B cell (primary cell): Measurements from ENCODE around the gene KCNJ5. TPM values are rescaled to one million over a fixed set of nuclear protein-coding genes. Genes with fewer than 3 reads are reported as not detected.

Experiments
- ATAC-seq: fragments of 200-7000 bp; cut with Tn5 transposase; one replicate; pipeline ENCODE4 v1.10.0; 2021; ENCODE audit warnings: low read depth, mild to moderate bottlenecking, moderate number of reproducible peaks, moderate library complexity
- CTCF ChIA-PET: fragments of 350-600 bp; sonication (Branson Sonifier 250); formaldehyde crosslinking; loops from one replicate; lab custom pipeline; 2021; ENCODE audit warnings: antibody characterized with exemption, inconsistent platforms; lab: Charles Lee
- POLR2A ChIA-PET: fragments of 350-600 bp; sonication (Branson Sonifier 250); formaldehyde crosslinking; loops from one replicate; lab custom pipeline; 2021; ENCODE audit warnings: antibody characterized with exemption; lab: Charles Lee
- DNase-seq: peaks from one replicate; pipeline ENCODE4 v3.0.0; 2013
- H2AFZ ChIP-seq: 2 replicates; pipeline ENCODE4 v1.6.1; 2012; ENCODE audit warnings: mild to moderate bottlenecking, low read depth, low read length; ENCODE audit not compliant: insufficient read depth, poor library complexity, severe bottlenecking
- H3K27ac ChIP-seq, 2 donors: 1 replicate in 1 of 2; 2 replicates in 1 of 2; pipeline ENCODE4 v1.5.1; 2012 to 2013; ENCODE audit warnings: low read length in 2 of 2, mild to moderate bottlenecking in 2 of 2, moderate library complexity in 1 of 2
- H3K27me3 ChIP-seq, 4 experiments: fragments of 200-600 bp in 1 of 4; sonication (generic) in 1 of 4; replicated peaks in 1 of 4; 1 replicate in 2 of 4; 2 replicates in 2 of 4; pipeline versions ENCODE4 v1.6.1 to v1.7.0; 2013 to 2016; ENCODE audit warnings: low read length in 3 of 4, mild to moderate bottlenecking in 2 of 4, mixed read lengths in 1 of 4, moderate library complexity in 1 of 4; ENCODE audit not compliant: insufficient read depth in 4 of 4, control insufficient read depth in 3 of 4; ENCODE audit errors: control extremely low read depth in 1 of 4
- H3K36me3 ChIP-seq, 2 experiments: replicated peaks in 1 of 2; 1 replicate in 1 of 2; 2 replicates in 1 of 2; pipeline versions ENCODE4 v1.6.1 to v1.7.1; 2013; ENCODE audit warnings: low read length in 1 of 2; ENCODE audit not compliant: insufficient read depth in 2 of 2, control insufficient read depth in 1 of 2; ENCODE audit errors: control extremely low read depth in 1 of 2, extremely low read depth in 1 of 2
- H3K4me1 ChIP-seq, 2 donors: fragments of 200-600 bp in 1 of 2; sonication (generic) in 1 of 2; 1 replicate in 1 of 2; 2 replicates in 1 of 2; pipeline versions ENCODE4 v1.5.1 to v1.6.1; 2013 to 2017; ENCODE audit warnings: low read length in 2 of 2; ENCODE audit not compliant: control insufficient read depth in 2 of 2, insufficient read depth in 2 of 2
- H3K4me2 ChIP-seq: replicated peaks from 2 replicates; pipeline ENCODE3; 2012; ENCODE audit warnings: mild to moderate bottlenecking, low read depth, low read length; ENCODE audit not compliant: poor library complexity, severe bottlenecking
- H3K4me3 ChIP-seq, 5 experiments: fragments of 200-600 bp in 1 of 5; sonication (generic) in 1 of 5; 1 replicate in 3 of 5; 2 replicates in 2 of 5; pipeline versions ENCODE4 v1.5.1 to v1.7.0; 2011 to 2016; ENCODE audit warnings: low read length in 4 of 5, mild to moderate bottlenecking in 4 of 5, low read depth in 2 of 5, control low read depth in 1 of 5, moderate library complexity in 1 of 5; ENCODE audit not compliant: insufficient read depth in 1 of 5; ENCODE audit errors: control extremely low read depth in 1 of 5, extremely low read depth in 1 of 5
- H3K79me2 ChIP-seq: fragments of 200-600 bp; sonication (generic); one replicate; pipeline ENCODE4 v1.6.0; 2016; ENCODE audit warnings: low read length; ENCODE audit not compliant: control insufficient read depth, insufficient read depth
- H3K9ac ChIP-seq: fragments of 200-600 bp; sonication (generic); 2 replicates; pipeline ENCODE4 v1.6.1; 2017; ENCODE audit warnings: mild to moderate bottlenecking, low read length, moderate library complexity
- H3K9me3 ChIP-seq, 3 donors: one replicate each; pipeline versions ENCODE4 v1.6.1 to v1.7.1; 2013; ENCODE audit warnings: low read length in 2 of 3; ENCODE audit not compliant: control insufficient read depth in 2 of 3, insufficient read depth in 1 of 3; ENCODE audit errors: control extremely low read depth in 1 of 3
- H4K20me1 ChIP-seq: 2 replicates; pipeline ENCODE4 v1.6.0; 2012; ENCODE audit warnings: mild to moderate bottlenecking, low read length; ENCODE audit not compliant: insufficient read depth, control insufficient read depth, poor library complexity, severe bottlenecking
- H3K27ac Mint-ChIP-seq: one replicate; pipeline ENCODE4 v1.8.0; 2021; ENCODE audit warnings: mixed read lengths
- H3K27me3 Mint-ChIP-seq: one replicate; pipeline ENCODE4 v1.8.0; 2021; ENCODE audit warnings: mixed read lengths
- H3K4me1 Mint-ChIP-seq: one replicate; pipeline ENCODE4 v1.8.0; 2021; ENCODE audit warnings: mixed read lengths
- H3K4me3 Mint-ChIP-seq: one replicate; pipeline ENCODE4 v1.8.0; 2021; ENCODE audit warnings: mixed read lengths
- H3K9me3 Mint-ChIP-seq: one replicate; pipeline ENCODE4 v1.8.0; 2022; ENCODE audit warnings: mixed read lengths; ENCODE audit not compliant: insufficient read depth
- CTCF ChIP-seq: fragments of 200-600 bp; IDR thresholded peaks from one replicate; pipeline ENCODE4 v1.8.0; 2022; ENCODE audit warnings: antibody characterized with exemption, mild to moderate bottlenecking
- EZH2 ChIP-seq: IDR thresholded peaks from 2 replicates; pipeline ENCODE4 v1.6.1; 2012; ENCODE audit warnings: borderline replicate concordance, low read depth, mild to moderate bottlenecking, moderate library complexity, low read length; ENCODE audit not compliant: insufficient read depth, poor library complexity, severe bottlenecking
- WGBS: methylation state at CpG from one replicate; pipeline ENCODE4 v1.1.5; 2013; ENCODE audit warnings: missing lambda C conversion rate; ENCODE audit not compliant: insufficient coverage; 5-methylcytosine and 5-hydroxymethylcytosine counted together
- intact Hi-C: fragments of 100-400 bp; cut with micrococcal nuclease; formaldehyde crosslinking; loops from one replicate; pipeline ENCODE4 v1.10.0; 2022
- polyA plus RNA-seq: library from polyadenylated mRNA; depleted of rRNA; stranded (reverse); fragments of >200 nt; gene quantifications from 2 replicates; pipeline ENCODE4 v1.2.3, GENCODE V29; 2012
- total RNA-seq, 2 donors: library from RNA; stranded (reverse); fragments of 120-200 nt in 1 of 2; gene quantifications; 1 replicate in 1 of 2; 2 replicates in 1 of 2; pipeline versions ENCODE4 v1.2.3 to v1.2.4, GENCODE V29; 2013 to 2022

Gene KCNJ5
- total and polyA plus RNA-seq, 2 donors (not counting 1 experiment from before 2014, with no cell fraction given): 0.01 TPM; not detected in 1

GRCh38 chr11:128876133-128876650 is 15.0 kb upstream of the KCNJ5 start:
- H3K4me1 ChIP-seq: no peaks in the 10 kb centered on the region
- intact Hi-C loops: no loop called here
- H3K4me1 Mint-ChIP-seq: no peaks in the 10 kb centered on the region
- 95% methylated on average over 22 of the region's 22 CpGs for WGBS
- H3K4me2 ChIP-seq: no peak overlapping the region
- H3K9me3 ChIP-seq: no peaks in the 10 kb centered on the region
- ATAC-seq (no peak), DNase-seq (no peak)
- H3K79me2 ChIP-seq: no peaks in the 10 kb centered on the region
- H3K4me3 ChIP-seq: no peak overlapping the region
- H3K27ac Mint-ChIP-seq: no peak overlapping the region
- H2AFZ ChIP-seq: no peak overlapping the region
- POLR2A ChIA-PET: no interaction called here
- H3K27me3 ChIP-seq: peaks cover 0 to 24% (median 5%) of the 10 kb centered on the region in 4 experiments
- no peak overlapping the region for H3K4me3 Mint-ChIP-seq
- no peaks in the 10 kb centered on the region for H4K20me1 ChIP-seq
- H3K9me3 Mint-ChIP-seq: no peaks in the 10 kb centered on the region
- CTCF ChIA-PET: interaction anchor here (0.8 to 1.9 kb wide), 2 partner anchors 9 to 719 kb away, joined by 3 to 6 read pairs; no protein-coding TSS in a partner anchor
- H3K9ac ChIP-seq: no peak overlapping the region
- no peaks in the 10 kb centered on the region for H3K36me3 ChIP-seq
- no peak for TF ChIP-seq EZH2
- TF ChIP-seq CTCF: no peak
- peaks cover 56% of the 10 kb centered on the region for H3K27me3 Mint-ChIP-seq
- H3K27ac ChIP-seq: no peak overlapping the region

- no peak overlapping the region for H3K27ac Mint-ChIP-seq
- no peaks in the 10 kb centered on the region for H3K9me3 ChIP-seq
- no peaks in the 10 kb centered on the region for H3K4me1 Mint-ChIP-seq
- no peaks in the 10 kb centered on the region for H4K20me1 ChIP-seq
- H3K4me2 ChIP-seq: no peak overlapping the region
- ATAC-seq (no peak), DNase-seq (no peak)
- CTCF ChIA-PET: interaction anchor here (0.7 to 0.9 kb wide), 2 partner anchors 78 to 720 kb away, joined by 3 read pairs; no protein-coding TSS in a partner anchor
- peaks cover 65% of the 10 kb centered on the region for H3K27me3 Mint-ChIP-seq
- peaks cover 0 to 22% (median 14%) of the 10 kb centered on the region in 4 experiments for H3K27me3 ChIP-seq
- H3K9me3 Mint-ChIP-seq: no peaks in the 10 kb centered on the region
- H3K4me3 Mint-ChIP-seq: no peak overlapping the region
- WGBS: 63% methylated on average over 1 of the region's 5 CpGs
- H3K9ac ChIP-seq: no peak overlapping the region
- TF ChIP-seq CTCF (no peak), EZH2 (no peak)
- no peaks in the 10 kb centered on the region for H3K79me2 ChIP-seq
- POLR2A ChIA-PET: no interaction called here
- intact Hi-C loops: no loop called here
- no peak overlapping the region for H3K4me3 ChIP-seq
- no peaks in the 10 kb centered on the region for H3K36me3 ChIP-seq
- H3K4me1 ChIP-seq: no peaks in the 10 kb centered on the region
- H2AFZ ChIP-seq: no peak overlapping the region
- no peak overlapping the region for H3K27ac ChIP-seq
Measured at GRCh38 chr11:128877726-128878125, 13.4 kb upstream of the KCNJ5 start.
